GM20000 (cell line): Measurements from ENCODE around the gene MYH11.

Experiments
- DNase-seq: peaks from one replicate; pipeline ENCODE4 v3.0.0; 2012; ENCODE audit warnings: low spot score
- TF ChIP-seq, protein P1 (sequence below): IDR thresholded peaks from 2 replicates; pipeline ENCODE4 v1.5.1; 2012; ENCODE audit warnings: mild to moderate bottlenecking, control low read depth; ENCODE audit errors: extremely low read depth, missing control alignments

MYH11 gene

DNA sequence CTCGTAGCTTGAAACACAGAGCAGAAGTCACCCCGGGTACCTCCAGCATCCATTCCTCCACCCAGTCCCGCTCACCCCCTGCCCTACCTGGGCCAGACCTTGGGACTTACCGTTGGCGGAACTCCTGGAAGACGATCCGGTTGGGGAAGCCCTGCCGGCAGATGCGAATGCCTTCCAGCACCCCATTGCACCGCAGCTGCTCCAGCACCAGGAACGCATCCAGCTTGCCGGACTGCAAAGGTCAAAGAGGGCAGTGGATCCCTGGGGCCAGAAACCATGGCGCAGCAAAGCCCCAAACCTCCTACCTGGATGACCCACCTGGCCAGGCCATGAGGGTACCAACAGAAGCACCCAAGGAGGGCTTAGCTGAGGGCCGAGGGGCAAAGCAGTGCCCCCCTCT lies 108.9 kb downstream of the MYH11 start:
- no peak for DNase-seq
- TF ChIP-seq, protein P1, sequence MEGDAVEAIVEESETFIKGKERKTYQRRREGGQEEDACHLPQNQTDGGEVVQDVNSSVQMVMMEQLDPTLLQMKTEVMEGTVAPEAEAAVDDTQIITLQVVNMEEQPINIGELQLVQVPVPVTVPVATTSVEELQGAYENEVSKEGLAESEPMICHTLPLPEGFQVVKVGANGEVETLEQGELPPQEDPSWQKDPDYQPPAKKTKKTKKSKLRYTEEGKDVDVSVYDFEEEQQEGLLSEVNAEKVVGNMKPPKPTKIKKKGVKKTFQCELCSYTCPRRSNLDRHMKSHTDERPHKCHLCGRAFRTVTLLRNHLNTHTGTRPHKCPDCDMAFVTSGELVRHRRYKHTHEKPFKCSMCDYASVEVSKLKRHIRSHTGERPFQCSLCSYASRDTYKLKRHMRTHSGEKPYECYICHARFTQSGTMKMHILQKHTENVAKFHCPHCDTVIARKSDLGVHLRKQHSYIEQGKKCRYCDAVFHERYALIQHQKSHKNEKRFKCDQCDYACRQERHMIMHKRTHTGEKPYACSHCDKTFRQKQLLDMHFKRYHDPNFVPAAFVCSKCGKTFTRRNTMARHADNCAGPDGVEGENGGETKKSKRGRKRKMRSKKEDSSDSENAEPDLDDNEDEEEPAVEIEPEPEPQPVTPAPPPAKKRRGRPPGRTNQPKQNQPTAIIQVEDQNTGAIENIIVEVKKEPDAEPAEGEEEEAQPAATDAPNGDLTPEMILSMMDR, result no peak

DNA sequence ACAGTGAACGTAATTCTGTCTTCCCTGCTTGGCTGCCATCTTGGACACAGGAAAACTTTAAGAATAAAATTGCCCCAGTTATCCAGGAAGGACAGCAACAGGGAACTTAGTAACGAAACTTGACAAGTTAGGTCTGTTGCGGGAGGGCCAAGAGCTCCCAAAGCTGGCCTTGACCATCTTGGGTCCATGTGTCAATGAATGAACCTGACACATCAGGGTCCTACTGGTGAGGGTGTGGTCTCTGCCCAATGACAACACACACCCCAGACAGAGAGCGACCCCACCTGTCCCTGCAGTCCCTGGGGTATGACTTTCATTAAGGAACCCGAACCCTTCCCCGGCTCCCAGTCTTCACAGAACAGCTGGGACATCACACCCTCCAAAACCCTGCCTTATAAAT lies 110.5 kb downstream of the MYH11 start:
- no peak for DNase-seq
- TF ChIP-seq, protein P1, result no peak

DNA sequence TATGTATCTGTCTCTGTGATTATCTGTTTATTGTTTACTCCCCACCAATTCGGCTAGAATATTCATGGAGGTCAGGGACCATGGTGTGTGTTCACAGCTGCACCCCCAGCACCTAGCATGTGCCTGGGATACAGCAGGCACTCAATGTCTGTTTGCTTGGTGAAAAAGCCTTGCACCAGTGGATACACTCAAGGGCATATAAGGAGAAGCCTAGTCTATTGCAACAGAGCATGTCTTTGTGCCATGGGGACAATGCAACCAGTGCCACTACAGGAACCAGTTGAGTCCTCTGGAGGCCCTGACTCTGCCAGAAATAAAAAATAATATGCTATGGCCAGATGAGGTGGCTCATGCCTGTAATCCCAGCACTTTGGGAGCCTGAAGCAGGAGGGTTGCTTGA lies 113.2 kb downstream of the MYH11 start:
- TF ChIP-seq, protein P1, result no peak
- DNase-seq, result no peak

DNA sequence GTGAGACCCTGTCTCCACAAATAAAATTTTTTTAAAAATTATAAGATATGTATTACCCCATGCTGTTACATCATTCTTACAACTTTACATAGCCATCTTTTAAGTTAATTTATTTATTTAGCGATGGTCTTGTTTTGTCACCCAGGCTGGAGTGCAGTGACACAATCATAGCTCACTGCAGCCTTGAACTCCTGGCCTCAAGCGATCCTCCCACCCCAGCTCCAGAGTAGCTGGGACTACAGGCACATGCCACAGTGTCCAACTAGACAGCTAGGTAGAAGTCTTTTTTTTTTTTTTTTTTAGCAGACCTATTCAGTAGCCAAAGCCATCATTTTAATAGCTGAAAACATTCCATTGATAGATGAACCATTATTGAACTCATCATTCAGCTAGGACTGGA lies 114.1 kb downstream of the MYH11 start:
- DNase-seq, result no peak
- TF ChIP-seq, protein P1, result no peak

DNA sequence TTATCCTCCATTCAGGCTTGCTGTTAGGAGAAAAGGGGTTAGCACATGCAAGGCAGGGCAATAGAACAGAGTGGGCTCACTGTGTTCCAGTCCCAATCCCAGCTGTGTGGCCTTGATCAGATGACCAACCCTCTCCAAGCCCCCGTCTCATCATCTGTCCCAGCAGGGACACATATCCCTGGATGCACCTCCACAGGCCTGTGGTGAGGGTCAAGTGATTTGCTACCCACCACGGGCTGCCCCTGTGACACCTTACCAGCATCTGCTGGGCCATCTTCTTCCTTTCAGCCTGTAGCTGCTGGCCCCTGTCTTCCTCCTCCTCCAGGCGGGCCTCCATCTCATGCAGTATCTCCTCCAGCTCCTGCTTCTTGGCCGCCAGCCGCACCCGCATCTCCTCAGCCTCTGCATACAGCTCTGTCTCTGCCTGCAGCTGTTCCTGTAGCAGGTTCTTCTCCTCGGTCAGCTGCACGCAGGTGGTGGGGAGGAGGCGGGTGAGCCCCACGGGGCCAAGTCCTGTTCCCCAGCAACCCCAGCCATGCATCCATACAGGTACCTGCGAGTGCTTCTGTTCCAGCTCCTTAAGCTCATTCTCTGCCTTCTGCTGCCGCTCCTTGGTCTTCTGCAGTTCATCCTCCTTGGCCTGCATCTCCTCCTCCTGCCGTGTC lies 115.5 kb downstream of the MYH11 start:
- DNase-seq, result no peak
- TF ChIP-seq, protein P1, result no peak

DNA sequence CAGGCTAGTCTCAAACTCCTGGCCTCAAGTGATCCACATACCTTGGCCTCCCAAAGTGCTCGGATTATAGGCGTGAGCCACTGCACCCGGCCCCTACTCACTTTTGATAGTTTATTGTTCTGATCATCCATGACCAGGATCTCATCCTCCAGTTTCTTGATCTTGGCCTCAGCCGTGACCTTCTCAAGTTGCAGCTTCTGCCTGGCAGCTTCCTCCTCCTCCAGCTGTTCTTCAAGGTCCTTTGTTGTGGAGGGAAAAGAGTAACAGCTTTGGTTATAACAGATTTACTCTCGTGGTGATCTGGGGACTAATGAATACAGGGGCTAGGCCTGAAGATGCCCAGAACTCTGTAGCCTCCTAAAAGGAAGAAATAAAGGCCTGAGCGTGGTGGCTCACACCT lies 116.9 kb downstream of the MYH11 start:
- TF ChIP-seq, protein P1, result no peak
- no peak for DNase-seq

DNA sequence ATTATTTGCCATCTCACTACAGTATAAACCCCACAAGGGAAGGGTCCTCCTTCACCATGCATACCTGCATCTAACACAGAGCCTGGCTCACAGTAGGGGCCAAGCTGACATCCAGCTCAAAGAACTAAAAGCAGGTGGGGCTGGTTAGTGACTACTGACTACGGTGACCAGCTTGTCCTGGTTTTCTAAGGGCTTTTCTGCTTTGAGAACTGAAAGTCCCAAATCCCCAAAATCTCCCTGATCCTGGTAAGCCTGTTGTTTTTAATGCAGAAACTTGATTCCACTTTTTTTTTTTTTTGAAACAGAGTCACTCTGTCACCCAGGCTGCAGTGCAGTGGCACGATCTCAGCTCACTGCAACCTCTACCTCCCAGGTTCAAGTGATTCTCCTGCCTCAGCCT lies 117.4 kb downstream of the MYH11 start:
- TF ChIP-seq, protein P1, result no peak
- DNase-seq, result no peak
